Fibroblast of lung (primary cell): Measurements from ENCODE around the gene HBA1.

Experiments
- CTCF ChIP-seq, 2 donors: IDR thresholded peaks in 1 of 2; conservative IDR thresholded peaks in 1 of 2; 1 replicate in 1 of 2; 2 replicates in 1 of 2; pipeline ENCODE4 v1.5.1; 2011 to 2012; ENCODE audit warnings: low read length in 2 of 2, control low read depth in 1 of 2, inconsistent platforms in 1 of 2, low read depth in 1 of 2, mild to moderate bottlenecking in 1 of 2
- EZH2 ChIP-seq: IDR thresholded peaks from 2 replicates; pipeline ENCODE4 v1.5.1; 2012; ENCODE audit warnings: low read length, control low read depth, mild to moderate bottlenecking; ENCODE audit errors: missing control alignments

- no peak for TF ChIP-seq CTCF (conservative IDR thresholded peaks at IDR 0.05 in 1 of 2, IDR thresholded peaks at IDR 0.05 in 1 of 2; ENCODE audit: low read depth in 1 of 2, low read length in 2 of 2)
- TF ChIP-seq EZH2, result no peak
These were observed 5.7 kb upstream of the HBA1 start for GRCh38 chr16:170788-171187.
